ENCODE data around the gene SSX4.
"Not testable (repeated sequence)": the region's sequence is repeated elsewhere in the genome, so short reads cannot be mapped to it uniquely, and the experiment has no call there.

DNA sequence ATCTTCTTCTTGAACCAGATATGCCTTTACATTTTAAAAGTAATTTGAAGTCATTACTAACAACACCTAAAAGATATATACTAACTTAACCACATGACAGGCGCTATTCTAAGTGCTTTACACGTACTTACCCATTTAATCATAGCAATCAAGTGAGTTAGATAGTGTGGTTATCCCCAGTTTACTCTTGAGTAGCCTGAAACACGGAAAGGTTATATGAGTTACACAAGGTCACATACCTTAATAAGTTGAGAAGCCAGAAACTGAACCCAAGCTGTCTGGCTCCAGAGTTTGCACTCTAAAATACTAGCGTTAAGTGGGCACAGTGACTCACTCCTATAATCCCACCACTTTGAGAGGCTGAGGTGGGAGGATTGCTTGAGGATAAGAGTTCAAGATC, 46.8 kb downstream of the SSX4 start:
- TF ChIP-seq, protein P1, sequence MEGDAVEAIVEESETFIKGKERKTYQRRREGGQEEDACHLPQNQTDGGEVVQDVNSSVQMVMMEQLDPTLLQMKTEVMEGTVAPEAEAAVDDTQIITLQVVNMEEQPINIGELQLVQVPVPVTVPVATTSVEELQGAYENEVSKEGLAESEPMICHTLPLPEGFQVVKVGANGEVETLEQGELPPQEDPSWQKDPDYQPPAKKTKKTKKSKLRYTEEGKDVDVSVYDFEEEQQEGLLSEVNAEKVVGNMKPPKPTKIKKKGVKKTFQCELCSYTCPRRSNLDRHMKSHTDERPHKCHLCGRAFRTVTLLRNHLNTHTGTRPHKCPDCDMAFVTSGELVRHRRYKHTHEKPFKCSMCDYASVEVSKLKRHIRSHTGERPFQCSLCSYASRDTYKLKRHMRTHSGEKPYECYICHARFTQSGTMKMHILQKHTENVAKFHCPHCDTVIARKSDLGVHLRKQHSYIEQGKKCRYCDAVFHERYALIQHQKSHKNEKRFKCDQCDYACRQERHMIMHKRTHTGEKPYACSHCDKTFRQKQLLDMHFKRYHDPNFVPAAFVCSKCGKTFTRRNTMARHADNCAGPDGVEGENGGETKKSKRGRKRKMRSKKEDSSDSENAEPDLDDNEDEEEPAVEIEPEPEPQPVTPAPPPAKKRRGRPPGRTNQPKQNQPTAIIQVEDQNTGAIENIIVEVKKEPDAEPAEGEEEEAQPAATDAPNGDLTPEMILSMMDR (IDR thresholded peaks at IDR 0.05) = not testable (repeated sequence)
- TF ChIP-seq POLR2A (IDR thresholded peaks at IDR 0.05) = not testable (repeated sequence)
